GM20000 (cell line): Measurements from ENCODE around the gene DYNAP.

ENCODE experiments used
- DNase-seq: peaks from one replicate; pipeline ENCODE4 v3.0.0; 2012; ENCODE audit warnings: low spot score
- CTCF ChIP-seq: IDR thresholded peaks from 2 replicates; pipeline ENCODE4 v1.5.1; 2012; ENCODE audit warnings: mild to moderate bottlenecking, control low read depth; ENCODE audit errors: extremely low read depth, missing control alignments

The DYNAP gene

DNA sequence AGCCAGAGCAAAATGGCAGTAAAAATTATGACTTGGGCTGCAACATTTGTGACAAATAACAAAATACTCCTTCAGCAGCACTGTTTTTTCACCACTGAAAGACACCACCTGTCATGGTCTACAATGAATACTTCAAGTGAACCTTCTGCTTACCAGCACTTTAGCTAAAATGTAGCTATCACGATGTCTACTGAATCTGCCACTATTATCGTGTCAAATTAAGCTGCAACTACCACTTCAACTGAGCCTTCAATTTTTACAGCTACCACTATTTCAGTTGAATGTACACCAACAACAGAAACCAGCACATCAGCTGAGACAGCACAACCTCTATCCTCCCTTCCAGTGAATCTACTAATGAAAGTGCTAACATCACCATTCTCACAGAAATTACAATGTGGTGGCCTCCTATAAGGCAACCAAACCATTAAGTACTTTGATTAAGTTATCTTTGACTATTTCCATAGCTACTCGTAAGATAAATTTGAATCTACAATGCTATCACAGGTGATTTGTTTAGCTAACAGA lies 10.8 kb upstream of the DYNAP start:
- no peak for DNase-seq
- TF ChIP-seq CTCF, result no peak

DNA sequence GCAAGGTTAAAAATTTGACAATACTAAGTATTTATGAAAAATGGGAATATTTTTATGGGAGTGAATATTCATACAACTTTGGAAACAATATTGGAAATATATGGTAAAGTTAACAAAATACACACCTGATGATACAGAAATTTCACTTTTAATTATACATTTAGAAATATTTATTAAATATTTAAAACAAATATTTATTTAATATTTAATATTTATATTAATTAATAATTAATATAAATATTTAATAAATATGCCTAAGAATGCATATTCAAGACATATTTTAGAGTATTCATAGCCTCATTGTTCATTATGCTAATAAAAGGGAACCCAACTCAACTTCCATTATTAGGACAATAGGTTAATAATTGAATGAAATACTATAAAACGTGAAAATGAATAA lies 7.0 kb upstream of the DYNAP start:
- DNase-seq, result no peak

GRCh38 chr18:54585743-54586142 lies 5.3 kb upstream of the DYNAP start:
- no peak for TF ChIP-seq CTCF
- DNase-seq, result no peak

More for the DNA sequence above, 7.0 kb upstream of the DYNAP start:
- TF ChIP-seq CTCF, result no peak

- TF ChIP-seq CTCF, result no peak
- DNase-seq, result no peak
These were observed 13.2 kb downstream of the DYNAP start for GRCh38 chr18:54604211-54604610.

- DNase-seq, result no peak
- no peak for TF ChIP-seq CTCF
These were observed 15.8 kb downstream of the DYNAP start for GRCh38 chr18:54606835-54607212.

GRCh38 chr18:54607213-54608027 lies 16.4 kb downstream of the DYNAP start:
- TF ChIP-seq CTCF, result no peak
- DNase-seq, result no peak

- no peak for TF ChIP-seq CTCF
- DNase-seq, result no peak
These were observed 17.1 kb downstream of the DYNAP start for GRCh38 chr18:54608028-54608642.
